Fibroblast of lung (primary cell): Measurements from ENCODE around the gene HAND1. TPM values are rescaled to one million over a fixed set of nuclear protein-coding genes. Genes with fewer than 3 reads are reported as not detected.

Experiments used
- DNase-seq, 2 donors: peaks; one replicate each; pipeline versions ENCODE4 v3.0.0 to v3.0.0-alpha.2; 2010; ENCODE audit warnings: low read depth in 2 of 2
- H2AFZ ChIP-seq: 2 replicates; pipeline ENCODE4 v1.5.1; 2012; ENCODE audit warnings: low read length, control low read depth, inconsistent platforms
- H3K27ac ChIP-seq: 2 replicates; pipeline ENCODE4 v1.5.1; 2011; ENCODE audit warnings: low read length, control low read depth; ENCODE audit not compliant: insufficient read depth
- H3K27me3 ChIP-seq: 2 replicates; pipeline ENCODE4 v1.5.1; 2011; ENCODE audit warnings: mild to moderate bottlenecking, low read length; ENCODE audit not compliant: control insufficient read depth, insufficient read depth
- H3K36me3 ChIP-seq: 2 replicates; pipeline ENCODE4 v1.5.1; 2011; ENCODE audit warnings: low read length; ENCODE audit not compliant: control insufficient read depth, insufficient read depth
- H3K4me1 ChIP-seq: 2 replicates; pipeline ENCODE4 v1.5.1; 2011; ENCODE audit warnings: low read length; ENCODE audit not compliant: control insufficient read depth, insufficient read depth; ENCODE audit errors: extremely low read depth
- H3K4me2 ChIP-seq: 2 replicates; pipeline ENCODE4 v1.5.1; 2011; ENCODE audit warnings: low read length, control low read depth; ENCODE audit not compliant: insufficient read depth; ENCODE audit errors: extremely low read depth
- H3K4me3 ChIP-seq, 4 experiments: fragments of 200-600 bp in 1 of 4; sonication (generic) in 1 of 4; replicated peaks in 1 of 4; 2 replicates each; pipeline ENCODE4 v1.5.1; 2011 to 2016; ENCODE audit warnings: low read length in 4 of 4, low read depth in 3 of 4, mild to moderate bottlenecking in 3 of 4, control low read depth in 2 of 4, inconsistent platforms in 1 of 4, mixed read lengths in 1 of 4; ENCODE audit not compliant: insufficient read depth in 1 of 4; ENCODE audit errors: control extremely low read depth in 1 of 4
- H3K79me2 ChIP-seq: 2 replicates; pipeline ENCODE4 v1.5.1; 2012; ENCODE audit warnings: mild to moderate bottlenecking, low read length, inconsistent platforms; ENCODE audit not compliant: control insufficient read depth, insufficient read depth
- H3K9ac ChIP-seq: 2 replicates; pipeline ENCODE4 v1.5.1; 2011; ENCODE audit warnings: mild to moderate bottlenecking, low read length, control low read depth; ENCODE audit not compliant: insufficient read depth
- H3K9me3 ChIP-seq: 2 replicates; pipeline ENCODE4 v1.5.1; 2012; ENCODE audit warnings: low read depth, low read length; ENCODE audit not compliant: control insufficient read depth, insufficient read depth
- H4K20me1 ChIP-seq: 2 replicates; pipeline ENCODE4 v1.5.1; 2011; ENCODE audit warnings: low read length; ENCODE audit not compliant: control insufficient read depth, insufficient read depth; ENCODE audit errors: extremely low read depth
- EZH2 ChIP-seq: IDR thresholded peaks from 2 replicates; pipeline ENCODE4 v1.5.1; 2012; ENCODE audit warnings: low read length, control low read depth, mild to moderate bottlenecking; ENCODE audit errors: missing control alignments
- polyA plus RNA-seq, 2 donors: library from polyadenylated mRNA; depleted of rRNA in 1 of 2; stranded (reverse) in 1 of 2; unstranded in 1 of 2; fragments of >200 nt; gene quantifications; 2 replicates each; pipeline ENCODE4 v1.2.1, GENCODE V29; 2011 to 2012; ENCODE audit warnings: missing spikeins in 1 of 2
- total RNA-seq: library from RNA; depleted of rRNA; stranded (reverse); fragments of >200 nt; gene quantifications from 2 replicates; pipeline ENCODE4 v1.2.1, GENCODE V29; 2014
- TF ChIP-seq, protein P1 (sequence below), 2 donors: IDR thresholded peaks in 1 of 2; conservative IDR thresholded peaks in 1 of 2; 1 replicate in 1 of 2; 2 replicates in 1 of 2; pipeline ENCODE4 v1.5.1; 2011 to 2012; ENCODE audit warnings: low read length in 2 of 2, control low read depth in 1 of 2, inconsistent platforms in 1 of 2, low read depth in 1 of 2, mild to moderate bottlenecking in 1 of 2

Gene HAND1
- total and polyA plus RNA-seq, 2 donors (not counting 1 experiment from before 2014, with no cell fraction given), result not detected

DNA sequence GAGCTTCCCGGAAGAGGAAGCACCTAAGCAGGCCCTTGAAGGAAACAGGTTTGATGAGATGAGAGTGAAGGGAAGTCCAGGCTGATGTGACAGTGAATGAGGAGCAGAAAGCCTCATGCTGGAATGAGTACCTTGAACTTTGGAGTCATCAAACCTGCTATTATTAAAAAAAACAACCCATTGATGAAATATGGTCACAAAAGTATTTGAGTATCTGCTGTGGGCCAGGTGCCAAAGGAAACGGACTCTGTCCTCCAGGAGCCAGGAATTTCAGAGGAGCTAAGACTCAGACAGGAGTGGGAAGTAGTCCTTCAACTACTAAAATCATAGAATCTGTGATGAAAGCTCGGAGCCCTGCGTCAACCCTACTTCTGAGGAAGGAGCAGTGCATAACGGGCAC is 11.9 kb downstream of the HAND1 start:
- Histone ChIP-seq H3K4me2 (no peak overlapping the region), H3K79me2 (no peaks in the 10 kb centered on the region)

DNA sequence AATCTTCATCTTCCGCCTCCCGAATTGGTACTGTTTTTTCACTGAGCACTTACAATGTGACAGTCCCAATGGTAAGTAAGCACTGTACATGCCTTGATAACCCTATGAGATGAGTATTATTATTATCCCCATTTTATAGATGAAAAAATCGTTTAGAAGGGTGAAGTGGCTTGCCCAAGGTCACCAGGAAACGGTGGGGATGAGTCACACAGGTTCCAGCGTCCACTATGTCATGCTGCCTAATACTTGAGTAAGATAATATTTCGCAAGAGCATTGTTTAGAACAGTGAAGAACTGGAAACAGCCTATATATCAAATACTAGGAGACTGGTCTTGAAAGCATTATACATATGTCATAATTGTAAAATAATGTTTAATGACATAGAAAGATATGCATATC is 12.9 kb downstream of the HAND1 start:
- peak; percentile 31 to 68 for DNase-seq
- Histone ChIP-seq H3K9me3 (no peaks in the 10 kb centered on the region), H3K27me3 (peaks cover 3% of the 10 kb centered on the region), H3K79me2 (no peaks in the 10 kb centered on the region), H3K4me1 (no peaks in the 10 kb centered on the region), H3K27ac (no peak overlapping the region), H3K4me2 (no peak overlapping the region), H3K36me3 (no peaks in the 10 kb centered on the region), H2AFZ (no peak overlapping the region), H3K9ac (no peak overlapping the region), H3K4me3 (no peak overlapping the region), H4K20me1 (no peaks in the 10 kb centered on the region)
- TF ChIP-seq EZH2, result no peak
- TF ChIP-seq, protein P1, sequence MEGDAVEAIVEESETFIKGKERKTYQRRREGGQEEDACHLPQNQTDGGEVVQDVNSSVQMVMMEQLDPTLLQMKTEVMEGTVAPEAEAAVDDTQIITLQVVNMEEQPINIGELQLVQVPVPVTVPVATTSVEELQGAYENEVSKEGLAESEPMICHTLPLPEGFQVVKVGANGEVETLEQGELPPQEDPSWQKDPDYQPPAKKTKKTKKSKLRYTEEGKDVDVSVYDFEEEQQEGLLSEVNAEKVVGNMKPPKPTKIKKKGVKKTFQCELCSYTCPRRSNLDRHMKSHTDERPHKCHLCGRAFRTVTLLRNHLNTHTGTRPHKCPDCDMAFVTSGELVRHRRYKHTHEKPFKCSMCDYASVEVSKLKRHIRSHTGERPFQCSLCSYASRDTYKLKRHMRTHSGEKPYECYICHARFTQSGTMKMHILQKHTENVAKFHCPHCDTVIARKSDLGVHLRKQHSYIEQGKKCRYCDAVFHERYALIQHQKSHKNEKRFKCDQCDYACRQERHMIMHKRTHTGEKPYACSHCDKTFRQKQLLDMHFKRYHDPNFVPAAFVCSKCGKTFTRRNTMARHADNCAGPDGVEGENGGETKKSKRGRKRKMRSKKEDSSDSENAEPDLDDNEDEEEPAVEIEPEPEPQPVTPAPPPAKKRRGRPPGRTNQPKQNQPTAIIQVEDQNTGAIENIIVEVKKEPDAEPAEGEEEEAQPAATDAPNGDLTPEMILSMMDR (conservative IDR thresholded peaks at IDR 0.05 in 1 of 2, IDR thresholded peaks at IDR 0.05 in 1 of 2; ENCODE audit: low read depth in 1 of 2, low read length in 2 of 2), result no peak

More for the DNA sequence above, 11.9 kb downstream of the HAND1 start:
- H3K36me3 ChIP-seq, result no peaks in the 10 kb centered on the region
- no peaks in the 10 kb centered on the region for H3K9me3 ChIP-seq
- H2AFZ ChIP-seq, result no peak overlapping the region
- no peak overlapping the region for H3K9ac ChIP-seq
- DNase-seq, result no peak
- H3K27ac ChIP-seq, result no peak overlapping the region
- H4K20me1 ChIP-seq, result no peaks in the 10 kb centered on the region
- no peak overlapping the region for H3K4me3 ChIP-seq
- TF ChIP-seq, protein P1 (conservative IDR thresholded peaks at IDR 0.05 in 1 of 2, IDR thresholded peaks at IDR 0.05 in 1 of 2; ENCODE audit: low read depth in 1 of 2, low read length in 2 of 2), result no peak
- TF ChIP-seq EZH2, result no peak
- H3K27me3 ChIP-seq, result peaks cover 13% of the 10 kb centered on the region
- no peaks in the 10 kb centered on the region for H3K4me1 ChIP-seq

DNA sequence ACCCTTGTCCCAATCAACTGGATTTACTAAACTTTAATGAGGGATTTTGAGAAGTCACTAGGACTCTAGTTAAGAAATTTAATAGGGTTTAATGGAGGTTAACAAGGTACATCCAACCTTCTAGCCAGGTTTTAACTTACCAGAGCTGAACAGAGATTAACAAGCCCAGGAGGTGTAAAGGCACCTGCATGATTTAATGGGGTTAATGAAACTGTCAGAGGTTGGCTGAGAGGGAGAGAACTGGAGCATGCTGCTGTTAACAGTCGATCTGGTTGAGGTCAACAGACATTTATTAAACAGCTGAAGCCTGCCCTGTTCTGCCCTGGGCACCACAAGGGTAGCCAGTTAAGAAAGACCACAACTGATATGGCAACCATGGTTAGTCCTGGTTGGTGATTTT is 13.6 kb downstream of the HAND1 start:
- no peak for DNase-seq
- Histone ChIP-seq H3K36me3 (no peaks in the 10 kb centered on the region), H3K9ac (no peak overlapping the region), H3K4me3 (no peak overlapping the region), H3K9me3 (no peaks in the 10 kb centered on the region), H4K20me1 (no peaks in the 10 kb centered on the region), H3K27ac (no peak overlapping the region), H3K4me1 (no peaks in the 10 kb centered on the region), H2AFZ (no peak overlapping the region), H3K79me2 (no peaks in the 10 kb centered on the region), H3K27me3 (no peaks in the 10 kb centered on the region), H3K4me2 (no peak overlapping the region)
- no peak for TF ChIP-seq EZH2
- TF ChIP-seq, protein P1 (conservative IDR thresholded peaks at IDR 0.05 in 1 of 2, IDR thresholded peaks at IDR 0.05 in 1 of 2; ENCODE audit: low read depth in 1 of 2, low read length in 2 of 2), result no peak
